NCI-H748 (cell line): Measurements from ENCODE around the gene PVR.
A peak's percentile ranks its signal among the peaks of the same experiment; 100 is the strongest.
"Not testable (repeated sequence)": the region's sequence is repeated elsewhere in the genome, so short reads cannot be mapped to it uniquely, and the experiment has no call there.

ENCODE experiments used
- DNase-seq: peaks from one replicate; lab custom pipeline; 2025; ENCODE audit not compliant: unreplicated experiment; lab: John Stamatoyannopoulos, UW

The PVR gene

GRCh38 chr19:44618640-44619357 is 24.9 kb upstream of the PVR start:
- DNase-seq, result no peak

DNA sequence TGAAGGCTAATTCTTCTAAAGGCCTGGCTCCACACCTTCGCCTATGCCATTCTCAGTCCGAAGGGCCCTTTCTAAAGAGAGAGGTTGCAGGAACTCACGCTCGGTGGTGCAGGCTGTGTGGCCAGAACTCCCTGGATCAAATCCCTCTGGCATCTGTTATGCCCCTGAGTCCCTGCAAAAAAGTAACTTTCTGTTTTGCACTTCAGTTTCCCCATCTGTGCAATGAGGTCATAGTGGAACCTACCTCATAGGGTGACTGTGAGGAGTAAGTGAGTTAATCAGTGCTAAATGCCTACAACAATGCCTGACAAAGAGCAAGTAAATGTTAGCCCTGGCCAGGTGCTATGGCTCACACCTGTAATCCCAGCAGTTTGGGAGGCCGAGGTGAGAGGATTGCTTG is 23.0 kb upstream of the PVR start:
- no peak for DNase-seq

DNA sequence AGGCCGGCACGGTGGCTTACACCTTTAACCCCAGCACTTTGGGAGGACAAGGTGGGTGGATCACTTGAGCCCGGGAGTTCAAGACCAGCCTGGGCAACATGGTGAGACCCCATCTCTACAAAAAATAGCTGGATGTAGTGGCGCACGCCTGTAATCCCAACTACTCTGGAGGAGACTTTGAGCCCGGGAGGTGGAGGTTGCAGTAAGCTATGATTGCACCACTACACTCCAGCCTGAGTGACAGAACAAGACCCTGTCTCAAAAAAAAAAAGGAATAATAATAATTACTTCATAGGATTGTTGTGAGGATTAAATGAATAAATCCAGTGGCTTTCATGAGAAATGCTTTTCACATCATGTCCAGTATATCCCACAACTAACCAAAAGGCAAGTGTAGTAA is 22.3 kb upstream of the PVR start:
- no peak for DNase-seq

- DNase-seq, result no peak
These were observed 20.6 kb upstream of the PVR start for GRCh38 chr19:44623080-44623479.

DNA sequence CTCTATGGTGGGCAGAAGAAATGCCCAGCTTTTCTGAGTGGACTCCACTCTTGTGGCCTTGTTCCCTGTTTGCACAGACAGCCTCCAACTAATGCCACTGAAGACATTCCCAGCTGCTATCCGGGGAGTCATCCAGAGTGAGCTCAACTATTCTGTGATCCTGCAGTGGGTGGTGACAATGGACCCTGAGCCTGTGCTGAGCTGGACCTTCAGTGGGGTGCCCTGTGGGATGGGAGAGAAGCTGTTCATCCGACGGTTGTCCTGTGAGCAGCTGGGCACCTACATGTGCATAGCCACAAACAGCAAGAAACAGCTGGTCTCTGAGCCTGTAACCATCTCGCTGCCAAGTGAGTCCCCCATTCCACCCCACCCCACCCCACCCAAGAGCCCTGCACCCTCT is 20.1 kb upstream of the PVR start:
- no peak for DNase-seq

- DNase-seq, result no peak
These were observed 18.8 kb upstream of the PVR start for GRCh38 chr19:44624840-44625354.

DNA sequence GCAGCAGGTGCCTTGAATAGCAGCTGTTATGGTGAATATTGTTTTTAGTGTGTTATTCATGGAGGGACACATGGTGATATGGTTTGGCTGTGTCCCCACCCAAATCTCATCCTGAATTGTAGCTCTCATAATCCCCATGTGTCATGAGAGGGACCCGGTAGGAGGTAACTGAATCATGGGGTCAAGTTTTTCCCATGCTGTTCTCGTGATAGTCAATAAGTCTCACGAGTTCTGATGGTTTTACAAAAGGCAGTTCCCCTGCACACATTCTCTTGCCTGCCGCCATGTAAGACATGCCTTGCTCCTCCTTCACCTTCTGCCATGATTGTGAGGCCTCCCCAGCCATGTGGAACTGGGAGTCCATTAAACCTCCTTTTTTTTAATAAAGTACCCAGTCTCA is 18.1 kb upstream of the PVR start:
- not testable (repeated sequence) for DNase-seq

- DNase-seq, result no peak
These were observed 17.6 kb upstream of the PVR start for GRCh38 chr19:44626048-44626624.

DNA sequence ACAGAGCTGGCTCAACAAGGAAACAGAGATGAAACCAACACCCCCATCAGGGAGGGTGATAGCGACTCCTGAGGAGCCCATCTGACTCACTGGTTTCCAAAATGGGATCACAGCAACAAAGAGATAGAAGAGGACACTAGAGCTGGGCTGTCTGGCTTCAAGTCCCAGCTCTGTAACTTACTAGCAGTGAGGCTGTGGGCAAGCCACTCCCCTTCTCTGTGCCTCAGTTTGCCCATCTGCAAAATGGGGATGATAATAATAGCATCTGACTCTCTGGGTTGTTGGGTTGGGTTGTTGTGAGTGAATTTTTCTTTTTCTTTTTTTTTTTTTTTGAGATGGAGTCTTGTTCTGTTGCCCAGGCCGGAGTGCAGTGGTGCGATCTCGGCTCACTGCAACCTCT is 16.1 kb upstream of the PVR start:
- DNase-seq, result no peak

GRCh38 chr19:44628793-44629192 is 14.9 kb upstream of the PVR start:
- DNase-seq, result no peak

GRCh38 chr19:44631611-44632010 is 12.1 kb upstream of the PVR start:
- DNase-seq, result not testable (repeated sequence)

GRCh38 chr19:44634058-44634457 is 9.7 kb upstream of the PVR start:
- DNase-seq, result not testable (repeated sequence)

DNA sequence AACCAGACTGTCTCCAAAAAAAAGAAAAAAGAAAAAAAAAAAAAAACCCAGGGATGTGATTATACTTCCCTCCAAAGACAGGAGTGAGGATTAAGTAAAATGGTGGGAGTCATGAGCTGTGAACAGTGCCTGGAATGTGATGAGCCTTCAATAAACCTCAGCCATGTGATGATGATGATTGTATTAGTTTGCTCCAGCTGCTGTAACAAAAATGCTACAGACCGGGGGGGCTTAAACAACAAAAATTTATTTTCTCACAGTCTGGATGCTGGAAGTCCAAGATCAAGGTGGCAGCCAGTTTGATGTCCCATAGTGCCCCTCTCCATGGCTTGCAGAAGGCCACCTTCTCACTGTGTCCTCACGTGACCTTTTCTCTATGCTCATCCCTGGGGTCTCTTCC is 8.9 kb upstream of the PVR start:
- no peak for DNase-seq

GRCh38 chr19:44635581-44636438 is 7.9 kb upstream of the PVR start:
- no peak for DNase-seq

GRCh38 chr19:44636439-44637389 is 7.0 kb upstream of the PVR start:
- DNase-seq, result no peak

- no peak for DNase-seq
These were observed 6.3 kb upstream of the PVR start for GRCh38 chr19:44637390-44637764.

- DNase-seq, result no peak
These were observed 3.2 kb upstream of the PVR start for GRCh38 chr19:44640518-44640917.

- DNase-seq, result no peak
These were observed 2.0 kb upstream of the PVR start for GRCh38 chr19:44641501-44642265.

GRCh38 chr19:44642377-44642776 is 1.3 kb upstream of the PVR start:
- DNase-seq, result no peak

GRCh38 chr19:44644402-44645016 is 799 bp downstream of the PVR start:
- peak; percentile 73 for DNase-seq
